SK-N-MC (cell line): Measurements from ENCODE around the gene SLC19A3.

Experiments
- EZH2 ChIP-seq: fragments of 200-600 bp; sonication (generic); IDR thresholded peaks from one replicate; pipeline ENCODE4 v1.6.1; 2017; ENCODE audit warnings: antibody characterized with exemption
- FOXP2 ChIP-seq: optimal IDR thresholded peaks from 2 replicates; pipeline ENCODE3; 2011; ENCODE audit warnings: mild to moderate bottlenecking, moderate library complexity; ENCODE audit not compliant: insufficient read depth; ENCODE audit errors: extremely low read length, control extremely low read depth
- POLR2AphosphoS5 ChIP-seq: IDR thresholded peaks from 2 replicates; pipeline ENCODE4 v1.6.1; 2012; ENCODE audit warnings: mild to moderate bottlenecking, low read depth, low read length, borderline replicate concordance

GRCh38 chr2:227654426-227654825 lies 63.4 kb downstream of the SLC19A3 start:
- TF ChIP-seq EZH2 (no peak), POLR2AphosphoS5 (no peak), FOXP2 (no peak)
